ENCODE measurements around the gene SLC14A1. TPM values are rescaled to one million over a fixed set of nuclear protein-coding genes. Genes with fewer than 3 reads are reported as not detected.
"Not testable (repeated sequence)": the region's sequence is repeated elsewhere in the genome, so short reads cannot be mapped to it uniquely, and the experiment has no call there.

The SLC14A1 gene
- polyA plus RNA-seq, 1 donor, result 0.74 TPM

DNA sequence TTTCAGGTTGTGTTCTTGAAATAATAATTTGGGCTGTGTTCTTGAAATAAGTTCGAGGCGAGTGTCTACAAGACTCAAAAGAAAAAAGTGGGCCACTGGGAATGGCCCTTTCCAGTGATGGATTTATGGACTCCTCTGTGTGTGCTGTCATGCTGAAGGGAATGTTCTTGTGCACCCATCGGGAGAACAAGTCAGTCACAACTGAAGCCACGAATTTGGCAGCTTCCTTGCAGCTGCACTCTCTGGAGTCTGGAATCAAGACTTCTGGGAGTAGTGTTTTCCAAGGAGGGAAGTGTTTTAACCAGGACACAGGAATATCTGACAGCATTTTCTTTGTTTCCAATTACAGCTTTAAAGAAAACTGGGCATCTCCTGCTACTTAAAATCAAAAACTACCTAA, 620 bp downstream of the SLC14A1 start:
- no peak for DNase-seq

DNA sequence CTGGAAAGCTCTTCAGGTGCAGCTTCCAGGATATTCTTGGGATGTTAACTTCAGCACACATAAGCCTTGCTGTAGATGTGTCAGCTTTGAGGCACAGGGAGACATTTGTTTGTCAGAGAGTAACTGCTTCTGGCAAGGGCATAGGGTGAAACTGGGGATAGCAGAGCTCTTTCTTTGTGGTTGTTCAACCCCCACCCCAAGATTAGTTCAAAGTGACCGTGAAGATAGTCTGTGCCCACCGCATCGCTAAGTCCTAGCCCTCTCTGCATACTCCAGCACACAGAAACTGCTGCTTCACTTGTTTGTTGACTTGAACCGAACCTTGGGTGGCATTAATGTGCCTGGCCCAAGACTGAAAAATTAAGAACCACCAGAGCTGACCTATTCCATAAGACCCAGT, 1.4 kb downstream of the SLC14A1 start:
- DNase-seq, result no peak

DNA sequence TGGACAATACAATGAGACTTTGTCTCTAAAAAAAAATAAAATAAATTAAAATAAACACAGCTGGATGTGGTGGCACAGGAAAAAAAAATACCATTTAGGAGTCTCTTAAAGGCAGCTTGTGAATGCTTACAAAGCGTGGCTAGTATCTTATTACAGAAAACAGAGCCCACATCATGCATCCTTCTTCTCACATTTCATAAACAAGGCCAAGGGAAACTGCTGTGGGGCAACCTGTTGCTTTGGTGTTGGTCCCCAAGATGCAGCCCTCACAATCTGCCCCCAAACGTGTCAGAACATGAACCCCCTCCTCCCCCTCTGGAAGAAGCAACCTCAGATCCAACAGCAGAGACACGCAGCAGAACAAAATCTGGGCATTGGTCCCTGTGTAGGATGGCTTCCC, 2.6 kb downstream of the SLC14A1 start:
- no peak for DNase-seq

DNA sequence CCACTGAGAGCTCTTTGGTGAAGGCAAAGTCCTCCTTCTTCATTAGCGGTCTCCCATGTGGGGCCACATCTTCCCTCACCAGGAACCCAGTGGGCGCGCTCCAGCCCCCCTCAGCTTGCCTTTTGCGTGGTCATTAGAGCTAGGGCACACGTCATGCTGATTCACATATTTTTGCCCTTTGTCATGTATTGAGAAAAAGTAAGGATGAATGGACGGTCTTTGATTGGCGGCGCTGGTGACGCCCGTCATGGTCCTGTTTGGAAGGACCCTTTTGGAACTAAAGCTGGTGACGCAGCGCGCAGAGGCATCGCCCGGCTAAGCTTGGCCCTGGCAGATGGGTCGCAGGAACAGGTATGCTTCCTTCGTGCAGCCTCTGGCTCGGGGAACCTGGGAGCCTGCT, 3.1 kb downstream of the SLC14A1 start:
- no peak for DNase-seq

DNA sequence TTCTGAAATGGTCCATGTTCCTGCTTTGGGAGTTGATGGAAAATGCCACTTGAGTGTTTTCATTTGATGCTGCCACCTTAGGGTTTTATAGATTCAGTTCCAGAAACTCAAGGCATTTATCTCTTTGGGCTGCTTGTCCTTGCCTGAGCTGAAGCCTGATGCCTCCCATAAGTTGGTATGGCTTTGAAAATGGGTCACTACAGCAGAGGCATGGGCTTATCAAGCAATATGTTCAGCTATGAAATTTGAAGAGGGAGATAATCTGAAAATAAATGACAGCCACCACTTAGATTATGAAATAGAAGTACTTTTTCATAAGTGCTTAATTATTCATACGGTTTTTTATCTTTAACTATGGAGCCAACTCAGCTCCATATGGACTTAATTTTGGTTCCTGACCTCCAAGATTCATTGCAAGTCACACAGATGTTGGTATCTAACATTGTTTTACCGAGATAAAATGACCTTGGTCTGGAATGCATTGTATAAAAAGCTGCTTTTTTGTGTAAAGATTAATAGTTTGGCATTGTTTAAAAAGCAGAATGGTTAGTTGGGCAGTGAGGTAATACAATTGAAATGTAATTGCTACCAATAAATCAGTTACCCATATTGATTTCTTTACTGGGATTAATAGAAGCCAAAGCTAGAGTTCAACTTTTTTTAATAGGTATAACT, 4.5 kb downstream of the SLC14A1 start:
- no peak for DNase-seq

DNA sequence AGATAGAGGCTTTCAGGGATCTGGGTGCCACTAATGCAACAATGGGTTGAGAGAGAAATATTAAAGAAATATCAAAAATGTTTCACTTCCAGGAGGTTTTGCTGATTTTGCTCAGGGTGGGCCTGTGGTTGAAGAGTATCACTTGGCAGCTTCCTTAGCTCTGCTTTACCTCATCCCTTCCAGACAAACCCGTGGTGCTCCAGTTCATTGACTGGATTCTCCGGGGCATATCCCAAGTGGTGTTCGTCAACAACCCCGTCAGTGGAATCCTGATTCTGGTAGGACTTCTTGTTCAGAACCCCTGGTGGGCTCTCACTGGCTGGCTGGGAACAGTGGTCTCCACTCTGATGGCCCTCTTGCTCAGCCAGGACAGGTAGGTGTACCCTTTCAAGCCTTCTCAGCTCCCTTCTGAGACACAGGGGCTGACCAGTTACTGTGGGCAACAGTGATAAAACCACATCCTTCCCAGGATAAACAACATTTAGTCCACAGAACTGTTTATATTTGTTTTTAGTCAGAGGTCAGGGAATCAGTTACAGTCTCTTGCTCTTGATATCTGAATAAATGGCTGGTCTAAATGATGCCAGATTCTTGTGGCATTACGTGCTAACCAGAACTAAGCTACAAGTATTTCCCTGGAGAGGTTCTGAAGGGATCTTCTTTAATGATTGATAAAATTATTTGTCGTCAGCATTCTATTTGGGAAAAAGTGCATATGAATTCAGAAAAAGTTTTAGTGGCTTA, 7.0 kb downstream of the SLC14A1 start:
- DNase-seq, result no peak

DNA sequence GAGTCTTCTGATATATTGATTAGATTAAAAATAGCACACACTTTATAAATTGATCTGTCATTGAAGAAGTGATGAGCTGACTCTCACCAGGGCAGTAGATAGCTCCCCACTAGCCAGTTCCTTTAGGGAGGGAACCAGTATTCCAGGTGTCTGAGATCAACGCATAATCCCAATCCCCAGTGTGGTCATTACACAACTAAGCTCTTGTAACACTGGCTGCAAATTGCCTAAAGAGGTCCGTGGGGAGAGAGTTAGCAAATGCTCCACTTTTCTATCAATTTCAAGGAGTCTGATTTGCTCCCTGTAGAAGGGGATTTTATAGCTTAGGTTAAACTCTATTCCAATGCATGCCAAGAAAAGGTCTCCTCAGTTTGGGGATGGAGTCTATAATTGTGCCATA, 7.7 kb downstream of the SLC14A1 start:
- no peak for DNase-seq

DNA sequence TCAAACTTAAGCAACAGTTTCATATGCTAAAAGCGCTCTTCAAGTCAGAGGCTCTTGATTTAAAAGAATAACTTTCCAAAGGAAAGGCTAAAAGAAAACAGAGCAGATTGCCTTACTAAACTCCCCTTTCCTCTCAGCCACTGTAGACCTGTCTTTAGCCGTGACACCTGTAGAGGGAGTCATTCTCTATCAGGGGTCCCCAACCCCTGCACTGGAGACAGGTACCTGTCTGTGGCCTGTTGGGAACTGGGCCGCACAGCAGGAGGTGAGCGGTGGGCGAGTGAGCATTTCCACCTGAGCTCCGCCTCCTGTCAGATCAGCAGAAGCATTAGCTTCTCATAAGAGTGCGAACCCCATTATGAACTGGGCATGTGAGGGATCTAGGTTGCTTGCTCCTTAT, 9.6 kb downstream of the SLC14A1 start:
- DNase-seq, result no peak

DNA sequence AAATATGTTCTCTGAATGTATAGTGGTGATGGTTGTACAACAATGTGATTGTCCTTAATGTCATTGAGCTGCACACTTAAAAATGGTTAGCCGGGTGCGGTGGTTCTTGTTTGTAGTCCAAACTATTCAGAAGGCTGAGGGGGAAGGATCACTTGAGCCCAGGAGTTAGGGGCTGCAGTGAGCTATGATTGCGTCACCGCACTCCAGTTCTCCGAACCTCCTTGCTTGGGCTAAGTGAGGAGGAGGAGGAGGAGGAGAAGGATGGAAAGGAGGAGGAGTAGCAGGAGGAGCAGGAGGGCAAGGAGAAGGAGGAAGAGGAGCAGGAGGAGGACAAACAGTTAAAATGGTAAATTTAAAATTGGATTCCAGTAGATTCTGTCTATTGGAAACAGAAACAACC, 10.5 kb downstream of the SLC14A1 start:
- DNase-seq, result no peak

DNA sequence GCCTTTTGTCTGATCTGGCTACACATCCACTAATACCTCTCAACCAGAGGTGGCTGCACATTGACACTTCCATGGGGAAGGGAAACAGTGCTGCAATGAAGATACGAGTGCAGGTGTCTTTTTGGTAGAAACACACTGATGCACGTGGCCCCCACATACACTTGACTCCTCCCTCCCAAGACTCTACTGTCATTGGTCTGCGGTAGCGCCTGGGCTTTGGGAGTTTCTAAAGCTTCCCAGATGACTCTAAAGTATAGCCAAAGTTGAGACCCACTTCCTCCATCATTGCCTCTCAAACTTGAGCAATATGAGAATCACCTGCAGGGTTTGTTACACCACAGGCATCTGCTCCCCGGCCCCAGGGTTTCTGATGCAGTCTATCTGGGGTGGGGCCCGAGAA, 11.0 kb downstream of the SLC14A1 start:
- DNase-seq, result no peak

DNA sequence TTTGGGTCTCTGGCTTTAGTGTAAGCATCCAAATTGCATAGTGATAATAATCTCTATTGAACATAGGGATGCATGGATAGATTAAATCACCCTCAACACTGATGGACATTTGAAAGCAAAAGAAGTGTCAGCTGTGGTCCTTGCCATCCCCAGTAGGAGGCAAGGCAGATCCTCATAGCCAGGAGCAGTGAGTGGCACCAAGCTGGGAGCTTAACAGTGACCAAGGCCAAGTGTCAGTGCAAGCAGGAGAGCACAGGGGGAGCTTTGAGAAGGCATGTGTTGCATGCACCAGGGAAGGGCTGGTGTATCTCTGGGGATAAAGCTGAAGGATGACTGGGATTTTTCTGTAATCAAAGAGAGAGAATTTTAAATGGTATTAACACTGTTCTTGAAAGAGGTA, 14.7 kb downstream of the SLC14A1 start:
- no peak for DNase-seq

DNA sequence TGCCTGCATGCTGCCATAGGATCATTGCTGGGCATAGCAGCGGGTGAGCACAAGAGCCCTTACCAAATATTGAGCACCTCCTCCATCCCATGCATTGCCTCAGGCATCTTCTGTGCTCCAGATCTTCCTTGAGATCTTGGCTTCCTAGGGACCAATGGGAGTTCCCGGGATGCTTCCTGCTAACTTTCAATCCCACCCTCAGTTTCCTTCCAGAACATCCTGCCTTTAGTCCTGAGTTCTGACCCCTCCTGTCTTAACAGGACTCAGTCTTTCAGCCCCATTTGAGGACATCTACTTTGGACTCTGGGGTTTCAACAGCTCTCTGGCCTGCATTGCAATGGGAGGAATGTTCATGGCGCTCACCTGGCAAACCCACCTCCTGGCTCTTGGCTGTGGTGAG, 15.3 kb downstream of the SLC14A1 start:
- no peak for DNase-seq

DNA sequence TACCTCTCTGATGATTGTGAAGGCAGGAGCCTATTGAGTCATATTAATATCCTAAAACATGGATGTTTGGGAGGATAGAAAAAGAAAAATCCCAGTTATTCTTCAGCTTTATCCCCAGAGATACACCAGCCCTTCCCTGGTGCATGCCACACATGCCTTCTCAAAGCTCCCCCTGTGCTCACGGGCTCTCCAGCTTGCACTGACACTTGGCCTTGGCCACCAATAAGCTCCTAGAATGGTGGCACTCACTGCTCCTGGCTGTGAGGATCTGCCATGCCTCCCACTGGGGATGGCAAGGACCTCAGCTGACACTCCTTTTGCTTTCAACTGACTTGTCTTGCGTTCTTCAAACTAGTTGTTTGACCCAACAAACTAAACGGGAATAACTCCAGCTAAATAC, 15.9 kb downstream of the SLC14A1 start:
- DNase-seq, result no peak

DNA sequence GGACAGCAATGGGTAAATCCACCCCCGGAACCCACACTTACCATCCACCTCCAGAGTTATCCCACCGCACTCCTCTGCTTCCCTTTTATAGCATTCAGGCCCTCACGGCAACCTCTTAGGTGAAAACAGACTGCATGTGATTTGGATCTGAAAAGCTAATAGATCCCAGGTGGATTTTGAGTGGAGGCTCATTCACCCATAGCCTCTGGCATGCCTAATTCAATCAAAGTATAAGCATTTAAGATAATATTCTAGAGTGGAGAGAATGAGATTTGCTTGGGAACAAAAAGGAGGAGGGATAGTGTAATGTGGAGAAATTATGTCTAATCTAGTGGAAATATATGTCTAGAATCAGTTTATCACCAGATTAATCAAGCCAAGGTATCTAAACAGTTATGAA, 17.1 kb downstream of the SLC14A1 start:
- DNase-seq, result no peak

DNA sequence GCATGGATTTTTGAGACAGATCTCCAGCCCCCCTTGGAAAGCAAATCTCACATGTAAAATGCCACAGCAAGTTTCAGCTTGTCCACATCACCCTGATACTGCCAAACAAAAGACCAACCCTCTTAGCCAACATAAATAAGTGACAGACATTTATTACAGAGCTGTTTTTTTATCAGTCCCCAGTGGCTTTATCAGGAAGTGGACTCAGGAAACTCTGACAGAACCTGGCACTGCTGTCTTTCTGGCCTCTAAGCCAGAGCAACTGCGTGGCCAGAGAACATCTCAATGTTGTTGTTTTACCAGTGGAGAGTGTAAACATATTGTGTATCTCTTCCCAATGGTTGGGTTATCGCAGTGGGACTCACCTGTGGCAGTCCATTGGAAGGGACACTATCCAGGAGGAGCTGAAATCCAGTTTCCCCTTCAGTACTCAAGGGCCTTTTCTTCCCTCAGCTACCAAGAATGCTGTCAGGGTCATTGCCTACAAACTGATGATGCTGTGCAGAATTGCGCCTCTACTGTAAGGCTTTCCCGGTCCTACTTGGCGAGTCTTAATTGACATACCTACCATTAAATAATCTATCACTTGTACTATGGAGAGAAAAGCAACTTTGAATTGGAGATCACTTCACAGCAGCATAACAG, 22.0 kb downstream of the SLC14A1 start:
- DNase-seq, result no peak

DNA sequence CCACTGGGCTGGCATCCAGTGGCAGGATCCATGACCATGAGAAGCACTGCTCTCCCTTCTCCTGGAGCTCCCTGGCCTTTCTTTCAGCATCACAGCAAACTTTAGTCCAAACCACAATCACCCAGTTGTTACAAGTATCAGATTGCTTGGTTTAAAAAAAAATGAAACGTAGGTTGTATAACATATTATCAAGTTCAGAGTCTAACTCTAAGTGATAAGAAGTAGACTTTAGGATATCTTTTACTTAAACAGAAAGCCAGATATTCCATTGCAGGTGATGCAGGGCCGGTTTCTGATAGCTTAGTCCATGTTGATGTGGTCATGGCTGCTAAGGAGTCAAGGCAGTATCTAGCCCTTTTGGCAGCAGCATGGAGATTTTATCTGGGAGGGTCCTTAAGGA, 24.5 kb downstream of the SLC14A1 start:
- no peak for DNase-seq

DNA sequence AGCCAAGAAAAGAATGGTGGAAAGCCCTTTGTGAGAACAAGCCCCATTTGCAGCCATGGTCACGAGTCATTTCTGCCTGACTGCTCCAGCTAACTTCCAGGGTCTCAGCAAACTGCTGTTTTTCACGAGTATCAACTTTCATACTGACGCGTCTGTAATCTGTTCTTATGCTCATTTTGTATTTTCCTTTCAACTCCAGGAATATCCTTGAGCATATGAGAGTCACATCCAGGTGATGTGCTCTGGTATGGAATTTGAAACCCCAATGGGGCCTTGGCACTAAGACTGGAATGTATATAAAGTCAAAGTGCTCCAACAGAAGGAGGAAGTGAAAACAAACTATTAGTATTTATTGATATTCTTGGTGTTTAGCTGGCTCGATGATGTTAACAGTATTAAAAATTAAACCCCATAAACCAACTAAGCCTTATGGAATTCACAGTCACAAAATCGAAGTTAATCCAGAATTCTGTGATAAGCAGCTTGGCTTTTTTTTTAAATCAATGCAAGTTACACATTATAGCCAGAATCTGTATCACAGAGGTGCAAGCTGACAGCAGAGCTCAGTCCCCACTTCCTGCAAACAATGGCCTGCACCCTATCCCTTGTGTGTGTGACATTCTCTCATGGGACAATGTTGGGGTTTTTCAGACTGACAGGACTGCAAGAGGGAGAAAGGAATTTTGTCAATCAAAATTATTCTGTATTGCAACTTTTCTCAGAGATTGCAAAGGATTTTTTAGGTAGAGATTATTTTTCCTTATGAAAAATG, 26.1 kb downstream of the SLC14A1 start:
- DNase-seq, result no peak

DNA sequence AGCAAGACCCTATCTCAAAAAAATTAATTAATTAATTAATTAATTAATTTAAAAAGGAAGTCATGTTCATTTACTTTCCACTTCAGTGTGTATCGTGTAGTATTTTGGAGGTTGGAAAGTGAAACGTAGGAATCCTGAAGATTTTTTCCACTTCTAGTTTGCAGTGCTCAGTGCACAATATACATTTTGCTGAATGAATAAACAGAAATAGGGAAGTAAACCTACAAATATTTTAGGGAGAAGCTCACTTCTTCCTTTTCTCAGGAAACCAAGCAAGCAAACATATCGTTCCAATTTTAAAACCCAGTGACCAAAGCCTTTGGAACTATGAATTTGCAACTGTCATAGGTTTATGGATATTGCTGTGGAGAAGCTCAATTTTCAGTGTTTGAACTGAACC, 27.8 kb downstream of the SLC14A1 start:
- DNase-seq, result no peak

DNA sequence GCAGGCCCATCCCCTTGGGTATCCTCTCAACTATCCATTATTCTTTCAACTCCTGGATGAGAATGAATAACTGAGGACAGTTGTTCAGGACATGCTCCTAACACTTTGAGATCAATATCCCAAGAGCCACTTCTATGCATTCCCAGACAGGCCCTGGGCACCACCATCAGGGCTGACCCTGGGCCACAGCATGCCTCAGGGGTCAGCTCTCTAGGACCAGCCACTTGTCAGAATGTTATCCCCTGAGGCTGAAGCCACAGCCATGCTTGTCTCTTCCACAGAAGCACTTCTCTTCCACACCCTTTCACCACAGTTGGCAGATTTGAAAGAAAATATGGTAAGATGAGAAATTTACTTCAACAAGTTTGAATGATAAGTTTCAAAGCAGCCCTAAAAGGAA, 28.7 kb downstream of the SLC14A1 start:
- no peak for DNase-seq

DNA sequence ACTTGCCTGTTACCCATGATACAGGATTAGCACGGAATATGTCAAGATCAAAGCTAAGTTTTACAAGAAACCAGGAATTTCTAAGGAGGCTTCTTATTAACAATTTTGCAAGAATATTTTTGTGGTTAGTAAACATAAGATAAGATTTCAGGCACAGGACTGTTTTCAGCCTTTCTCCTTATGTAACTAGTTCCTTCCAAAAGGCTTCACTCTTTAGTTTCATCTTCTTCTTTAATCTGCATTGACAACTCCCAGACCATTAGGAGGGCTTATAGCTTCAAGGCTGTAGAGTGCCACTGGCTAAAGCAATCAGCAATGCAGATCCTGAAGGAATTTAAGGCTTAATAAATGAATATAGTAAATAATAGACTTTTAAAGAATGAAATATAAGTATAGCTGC, 29.3 kb downstream of the SLC14A1 start:
- no peak for DNase-seq

DNA sequence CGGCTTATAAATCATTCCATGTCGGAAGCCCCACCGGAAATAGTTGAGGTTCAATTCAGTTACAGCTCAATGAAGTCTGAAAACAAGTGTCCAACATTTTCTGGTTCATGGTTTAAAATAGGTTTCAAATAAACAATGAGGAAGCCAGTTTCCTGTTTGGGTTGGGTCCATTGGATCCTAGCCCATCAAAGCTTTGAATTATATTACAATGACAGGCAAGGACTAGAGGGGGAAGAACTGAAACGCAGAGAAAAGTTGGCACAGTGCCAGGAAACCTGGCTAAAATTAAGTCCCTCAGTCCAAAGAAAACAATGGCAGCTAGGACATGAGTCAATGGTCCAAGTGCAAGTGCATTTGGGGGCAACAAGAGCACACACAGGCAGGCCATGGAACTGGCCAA, 32.0 kb downstream of the SLC14A1 start:
- DNase-seq, result peak; percentile 22

DNA sequence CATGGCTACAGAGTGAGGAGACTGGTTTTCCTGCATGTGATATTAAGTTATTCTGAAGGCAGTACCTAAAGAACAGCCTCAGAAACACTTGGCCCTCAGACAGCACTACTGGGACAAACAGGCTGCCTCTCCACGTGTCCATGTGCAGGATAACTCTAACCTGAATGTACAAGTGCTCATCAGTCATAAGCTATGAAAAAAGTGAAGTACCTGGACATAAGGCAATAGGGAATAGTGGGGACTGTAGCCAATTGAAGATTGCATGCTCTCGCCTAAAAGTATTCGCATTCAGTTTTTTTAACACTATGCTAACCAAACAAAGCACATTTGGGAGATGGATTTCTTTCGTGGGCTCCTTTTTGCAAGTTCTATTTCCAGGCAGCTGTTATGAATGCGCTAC, 33.0 kb downstream of the SLC14A1 start:
- no peak for DNase-seq

DNA sequence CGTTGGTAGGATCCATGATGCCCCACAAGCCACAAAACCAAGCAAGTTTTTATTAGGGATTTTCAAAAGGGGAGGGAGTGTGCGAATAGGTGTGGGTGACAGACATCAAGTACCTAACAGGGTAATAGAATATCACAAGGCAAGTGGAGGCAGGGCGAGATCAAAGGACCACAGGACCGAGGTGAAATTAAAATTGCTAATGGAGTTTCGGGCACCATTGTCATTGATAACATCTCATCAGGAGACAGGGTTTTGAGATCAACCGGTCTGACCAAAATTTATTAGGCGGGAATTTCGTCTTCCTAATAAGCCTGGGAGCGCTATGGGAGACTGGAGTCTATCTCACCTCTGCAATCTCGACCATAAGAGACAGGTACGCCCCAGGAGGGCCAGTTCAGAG, 33.7 kb downstream of the SLC14A1 start:
- not testable (repeated sequence) for DNase-seq
